ENCODE data around the gene KCNAB2. TPM values are rescaled to one million over a fixed set of nuclear protein-coding genes. Genes with fewer than 3 reads are reported as not detected.

The KCNAB2 gene
- total RNA-seq (100 to 1,000 TPM; 203 to 207 TPM), total RNA-seq (197 to 231 reads per million in 2 donors)

GRCh38 chr1:6045561-6045960, at the start of gene KCNAB2:
KCNAB2 (plus strand) TSS chr1:6045888; CDS start chr1:6051537, 5,649 bp downstream.
- Mint-ChIP-seq H3K4me1 (peaks cover 23% of the 10 kb centered on the region), H3K27ac (no peak within 1 kb of the TSS), H3K36me3 (ENCODE audit: low read depth) (peaks cover 3% of the 10 kb centered on the region), H3K27me3 (no peaks in the 10 kb centered on the region), H3K4me3 (no peak within 1 kb of the TSS)
- ATAC-seq (no peak), DNase-seq (no peak)
- no peaks in the 10 kb centered on the region for H3K9me3 ChIP-seq (ENCODE audit: control insufficient read depth, low read length, poor library complexity, severe bottlenecking)

GRCh38 chr1:5996641-5997270, 48.9 kb upstream of the KCNAB2 start:
- H3K4me3 Mint-ChIP-seq, result peak overlapping the region; percentile 19
- H3K27me3 Mint-ChIP-seq, result no peaks in the 10 kb centered on the region
- no peak overlapping the region for H3K27ac Mint-ChIP-seq
- no peak for ATAC-seq
- no peaks in the 10 kb centered on the region for H3K9me3 ChIP-seq (ENCODE audit: control insufficient read depth, low read length, poor library complexity, severe bottlenecking)
- no peak for DNase-seq
- H3K4me1 Mint-ChIP-seq, result peaks cover 43% of the 10 kb centered on the region
- H3K36me3 Mint-ChIP-seq (ENCODE audit: low read depth), result peaks cover 2% of the 10 kb centered on the region

- no peaks in the 10 kb centered on the region for H3K9me3 ChIP-seq (ENCODE audit: control insufficient read depth, low read length, poor library complexity, severe bottlenecking)
- Mint-ChIP-seq H3K27me3 (no peaks in the 10 kb centered on the region), H3K4me3 (no peak overlapping the region), H3K27ac (no peak overlapping the region), H3K36me3 (ENCODE audit: low read depth) (peaks cover 2% of the 10 kb centered on the region), H3K4me1 (peaks cover 43% of the 10 kb centered on the region)
- DNase-seq (no peak), ATAC-seq (no peak)
These were observed 48.4 kb upstream of the KCNAB2 start for GRCh38 chr1:5997316-5997715.

- DNase-seq, result no peak
- H3K9me3 ChIP-seq (ENCODE audit: control insufficient read depth, low read length, poor library complexity, severe bottlenecking), result no peaks in the 10 kb centered on the region
- no peak for ATAC-seq
- H3K27me3 Mint-ChIP-seq, result no peaks in the 10 kb centered on the region
- no peak overlapping the region for H3K4me3 Mint-ChIP-seq
- no peaks in the 10 kb centered on the region for H3K36me3 Mint-ChIP-seq (ENCODE audit: low read depth)
- H3K27ac Mint-ChIP-seq, result no peak overlapping the region
- H3K4me1 Mint-ChIP-seq, result peaks cover 39% of the 10 kb centered on the region
These were observed 47.4 kb upstream of the KCNAB2 start for GRCh38 chr1:5998051-5998905.

DNA sequence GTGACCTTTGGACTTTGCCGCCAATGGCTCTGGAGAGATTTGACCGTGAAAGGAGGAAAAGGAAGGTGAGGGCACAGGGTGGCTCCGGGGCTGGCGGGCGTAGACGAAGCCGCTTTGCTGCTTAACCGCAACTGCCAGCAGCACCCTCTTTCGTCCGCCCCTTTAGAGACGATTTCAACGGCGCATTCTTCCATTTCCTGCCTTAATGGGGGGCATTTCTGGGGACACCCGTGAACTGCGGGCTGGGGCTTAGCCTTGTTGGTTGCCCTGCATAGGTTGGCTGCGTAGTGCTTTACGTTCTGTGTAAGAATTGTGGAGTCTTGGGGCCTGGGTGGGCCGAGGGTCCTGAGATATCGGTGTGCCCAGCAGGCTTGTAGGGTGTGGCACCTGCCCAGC, 46.8 kb upstream of the KCNAB2 start:
- peaks cover 33% of the 10 kb centered on the region for H3K4me1 Mint-ChIP-seq
- no peak overlapping the region for H3K4me3 Mint-ChIP-seq
- H3K27ac Mint-ChIP-seq, result no peak overlapping the region
- DNase-seq (no peak), ATAC-seq (no peak)
- no peaks in the 10 kb centered on the region for H3K36me3 Mint-ChIP-seq (ENCODE audit: low read depth)
- H3K9me3 ChIP-seq (ENCODE audit: control insufficient read depth, low read length, poor library complexity, severe bottlenecking), result no peaks in the 10 kb centered on the region
- H3K27me3 Mint-ChIP-seq, result no peaks in the 10 kb centered on the region

DNA sequence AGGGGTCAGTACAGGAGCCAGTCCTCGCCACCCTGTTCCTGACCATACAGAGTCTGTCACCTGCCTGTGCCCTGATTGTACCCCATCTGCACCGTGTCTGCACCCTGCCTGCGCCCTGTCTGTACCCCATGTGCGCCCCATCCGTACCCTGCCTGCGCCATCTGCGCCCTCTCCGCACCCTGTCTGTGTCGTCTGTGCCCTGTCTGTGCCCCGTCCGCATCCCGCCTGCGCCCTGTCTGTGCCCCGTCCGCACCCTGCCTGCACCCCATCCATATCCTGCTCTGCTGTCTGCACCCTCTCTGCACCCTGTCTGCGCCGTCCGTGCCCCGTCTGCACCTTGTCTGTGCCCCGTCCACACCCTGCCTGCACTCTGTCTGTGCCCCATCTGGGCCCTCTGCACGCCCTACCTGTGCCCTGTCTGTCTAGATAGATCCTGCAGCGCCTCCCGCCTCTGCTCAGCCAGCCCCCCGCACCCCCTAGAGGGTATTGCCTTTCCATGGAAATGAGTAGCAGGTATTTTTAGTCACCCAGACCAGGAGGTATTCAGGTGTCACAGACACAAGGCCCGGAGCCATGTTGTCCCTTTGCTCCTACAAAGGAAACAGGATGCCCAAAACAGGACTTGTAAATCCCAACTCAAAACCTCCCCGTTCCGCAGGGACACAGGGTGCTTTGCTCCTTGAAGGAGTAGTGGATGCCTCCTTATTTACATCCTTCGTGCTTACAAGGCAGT, 45.8 kb upstream of the KCNAB2 start:
- H3K4me1 Mint-ChIP-seq, result peaks cover 29% of the 10 kb centered on the region
- no peak for ATAC-seq
- no peak for DNase-seq
- H3K27me3 Mint-ChIP-seq, result no peaks in the 10 kb centered on the region
- H3K36me3 Mint-ChIP-seq (ENCODE audit: low read depth), result no peaks in the 10 kb centered on the region
- no peak overlapping the region for H3K4me3 Mint-ChIP-seq
- H3K27ac Mint-ChIP-seq, result peak overlapping the region; percentile 74
- no peaks in the 10 kb centered on the region for H3K9me3 ChIP-seq (ENCODE audit: control insufficient read depth, low read length, poor library complexity, severe bottlenecking)

DNA sequence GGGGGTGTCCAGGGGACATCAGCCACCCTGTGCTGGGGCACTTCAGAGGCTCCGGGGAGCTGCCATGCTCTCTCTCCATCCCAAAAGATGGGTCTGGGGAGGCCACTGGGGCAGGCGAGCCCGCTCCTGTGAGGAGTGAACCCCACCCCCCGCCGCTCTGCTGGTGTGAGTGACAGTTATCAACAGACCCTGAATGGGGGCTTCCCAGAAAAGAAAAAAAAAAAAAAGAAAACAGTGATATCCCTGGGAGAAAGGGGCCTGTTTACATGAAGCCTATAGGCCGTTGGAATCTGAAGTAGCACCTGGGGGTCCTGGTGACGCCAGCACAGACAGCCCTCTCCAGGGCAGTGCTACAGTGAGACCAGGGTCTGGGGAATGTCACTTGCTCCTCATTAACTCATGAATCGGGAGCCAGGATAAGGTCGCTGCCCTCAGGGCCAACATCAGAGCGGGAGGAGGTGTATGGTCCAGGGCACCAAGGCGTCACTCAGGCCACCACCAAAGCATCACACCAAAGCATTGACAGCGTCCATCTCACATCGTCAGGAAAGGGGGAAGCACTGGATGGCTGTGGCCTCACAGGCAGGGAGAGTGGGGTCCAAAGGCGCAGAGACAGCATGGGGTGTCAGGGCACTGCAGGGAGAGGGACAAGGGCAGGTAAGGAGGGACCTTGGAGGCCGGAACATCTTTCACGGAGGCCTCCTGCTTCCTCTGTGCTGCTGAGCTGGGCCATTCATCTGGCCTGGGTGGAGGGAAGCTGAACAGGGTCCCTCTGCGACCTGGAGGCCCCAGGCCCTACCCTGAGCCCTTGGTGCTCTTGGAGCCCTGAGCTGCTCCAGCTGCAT, 45.0 kb upstream of the KCNAB2 start:
- Mint-ChIP-seq H3K4me3 (no peak overlapping the region), H3K36me3 (ENCODE audit: low read depth) (no peaks in the 10 kb centered on the region), H3K4me1 (peaks cover 28% of the 10 kb centered on the region), H3K27ac (peak overlapping the region; percentile 74), H3K27me3 (no peaks in the 10 kb centered on the region)
- ATAC-seq, result no peak
- no peaks in the 10 kb centered on the region for H3K9me3 ChIP-seq (ENCODE audit: control insufficient read depth, low read length, poor library complexity, severe bottlenecking)
- no peak for DNase-seq

DNA sequence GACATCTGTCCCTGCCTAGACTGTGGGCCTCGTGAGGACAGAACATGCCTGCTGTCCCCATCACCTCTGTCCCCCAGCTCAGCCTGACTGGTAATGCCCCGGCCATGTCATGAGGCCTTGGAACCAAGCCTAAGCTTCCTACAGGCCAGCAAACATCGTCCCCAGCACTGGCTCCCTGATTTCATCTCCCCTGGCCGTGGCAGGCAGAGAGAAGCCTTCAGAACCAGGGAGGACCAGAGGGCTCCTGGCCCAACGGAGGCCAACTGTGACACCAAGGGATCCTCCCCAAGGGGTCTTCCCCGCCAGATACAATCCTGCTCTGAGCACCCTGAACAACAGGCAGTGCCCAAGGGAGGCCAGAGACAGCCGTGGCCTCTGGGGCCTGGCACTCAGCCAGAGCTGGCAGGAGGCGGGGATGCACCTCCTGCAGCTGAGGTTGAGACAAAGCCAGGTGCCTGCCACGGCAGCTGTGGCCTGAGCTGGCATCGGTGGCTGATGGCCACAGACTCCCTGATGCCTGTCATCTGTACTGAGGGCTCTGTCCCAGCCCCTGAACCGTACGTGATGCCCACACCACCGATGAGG, 43.6 kb upstream of the KCNAB2 start:
- no peaks in the 10 kb centered on the region for H3K9me3 ChIP-seq (ENCODE audit: control insufficient read depth, low read length, poor library complexity, severe bottlenecking)
- ATAC-seq, result peak; percentile 35
- H3K27ac Mint-ChIP-seq, result no peak overlapping the region
- no peak overlapping the region for H3K4me3 Mint-ChIP-seq
- H3K27me3 Mint-ChIP-seq, result no peaks in the 10 kb centered on the region
- H3K4me1 Mint-ChIP-seq, result peaks cover 28% of the 10 kb centered on the region
- DNase-seq, result no peak
- no peaks in the 10 kb centered on the region for H3K36me3 Mint-ChIP-seq (ENCODE audit: low read depth)

- no peak overlapping the region for H3K4me3 Mint-ChIP-seq
- no peak for ATAC-seq
- no peaks in the 10 kb centered on the region for H3K36me3 Mint-ChIP-seq (ENCODE audit: low read depth)
- no peak for DNase-seq
- H3K27ac Mint-ChIP-seq, result no peak overlapping the region
- H3K9me3 ChIP-seq (ENCODE audit: control insufficient read depth, low read length, poor library complexity, severe bottlenecking), result no peaks in the 10 kb centered on the region
- H3K27me3 Mint-ChIP-seq, result no peaks in the 10 kb centered on the region
- peaks cover 28% of the 10 kb centered on the region for H3K4me1 Mint-ChIP-seq
These were observed 42.8 kb upstream of the KCNAB2 start for GRCh38 chr1:6002714-6003501.

DNA sequence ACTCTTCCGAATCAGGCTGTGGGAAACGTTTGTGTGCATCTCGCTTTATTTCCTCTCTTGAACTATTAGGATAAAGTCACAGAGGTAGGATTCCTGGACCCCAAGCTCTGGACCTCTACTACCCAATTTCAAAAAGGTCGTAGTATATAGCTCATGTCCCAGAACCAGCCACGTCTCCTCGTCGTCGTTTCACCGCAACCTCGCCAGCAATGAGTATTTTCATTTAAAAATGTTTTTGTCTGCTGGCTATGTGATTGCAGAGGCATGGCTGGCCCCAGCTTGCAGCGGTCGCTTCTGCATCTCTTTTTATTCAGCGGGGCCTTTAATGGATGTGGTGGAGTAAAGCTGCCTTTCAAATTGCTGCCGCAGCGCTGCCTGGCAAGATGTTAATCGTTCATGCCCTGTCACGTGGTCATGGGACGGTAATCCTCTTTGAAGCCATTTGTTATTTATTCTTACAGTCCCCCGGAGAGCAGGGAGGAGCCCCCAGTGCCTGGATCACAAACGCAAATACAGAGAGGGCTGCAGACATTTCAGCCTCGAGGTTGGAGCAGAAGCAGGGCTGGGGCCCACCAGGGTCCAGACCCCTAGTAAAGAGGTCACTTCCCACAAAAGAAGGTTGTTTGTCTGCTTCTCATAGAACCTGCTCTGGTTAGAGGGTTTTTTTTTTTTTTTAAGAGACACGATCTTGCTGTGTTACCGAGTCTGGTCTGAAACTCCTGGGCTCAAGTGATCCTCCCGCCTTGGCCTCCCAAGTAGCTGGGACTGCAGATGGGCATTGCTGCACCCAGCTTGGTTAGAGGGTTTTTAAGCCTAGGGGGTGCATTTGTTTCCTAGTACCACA, 41.9 kb upstream of the KCNAB2 start:
- no peaks in the 10 kb centered on the region for H3K27me3 Mint-ChIP-seq
- no peak for ATAC-seq
- no peak for DNase-seq
- no peak overlapping the region for H3K27ac Mint-ChIP-seq
- no peaks in the 10 kb centered on the region for H3K9me3 ChIP-seq (ENCODE audit: control insufficient read depth, low read length, poor library complexity, severe bottlenecking)
- H3K36me3 Mint-ChIP-seq (ENCODE audit: low read depth), result no peaks in the 10 kb centered on the region
- H3K4me1 Mint-ChIP-seq, result peaks cover 21% of the 10 kb centered on the region
- H3K4me3 Mint-ChIP-seq, result no peak overlapping the region

- no peak overlapping the region for H3K27ac Mint-ChIP-seq
These were observed 41.1 kb upstream of the KCNAB2 start for GRCh38 chr1:6004412-6005123.

More at GRCh38 chr1:6004412-6005123, 41.1 kb upstream of the KCNAB2 start:
- peaks cover 22% of the 10 kb centered on the region for H3K4me1 Mint-ChIP-seq
- H3K36me3 Mint-ChIP-seq (ENCODE audit: low read depth), result no peaks in the 10 kb centered on the region
- no peak overlapping the region for H3K4me3 Mint-ChIP-seq
- DNase-seq (no peak), ATAC-seq (no peak)
- H3K27me3 Mint-ChIP-seq, result no peaks in the 10 kb centered on the region
- H3K9me3 ChIP-seq (ENCODE audit: control insufficient read depth, low read length, poor library complexity, severe bottlenecking), result no peaks in the 10 kb centered on the region
